Tibial nerve (tissue), 4 donors: Measurements from ENCODE around the gene IZUMO2. TPM values are rescaled to one million over a fixed set of nuclear protein-coding genes. Genes with fewer than 3 reads are reported as not detected.

Experiments used
- DNase-seq, 2 donors: peaks; one replicate each; pipeline ENCODE4 v3.0.0-alpha.2; 2019; ENCODE audit warnings: low spot score in 2 of 2
- H3K27ac ChIP-seq, 4 donors: fragments of 200-600 bp; sonication (generic) in 3 of 4; one replicate each; pipeline ENCODE4 v1.5.1; 2017 to 2019; ENCODE audit warnings: mild to moderate bottlenecking in 1 of 4
- H3K27me3 ChIP-seq, 2 donors: fragments of 200-600 bp; sonication (generic) in 1 of 2; one replicate each; pipeline versions ENCODE4 v1.5.1 to v1.6.0; 2017 to 2019
- H3K36me3 ChIP-seq, 3 donors: fragments of 200-600 bp; sonication (generic); one replicate each; pipeline ENCODE4 v1.5.1; 2018 to 2019
- H3K4me1 ChIP-seq, 4 donors: fragments of 200-600 bp; sonication (generic) in 3 of 4; one replicate each; pipeline ENCODE4 v1.5.1; 2017 to 2019
- H3K4me3 ChIP-seq, 4 donors: fragments of 200-600 bp; sonication (generic) in 3 of 4; one replicate each; pipeline ENCODE4 v1.5.1; 2017 to 2019; ENCODE audit warnings: mild to moderate bottlenecking in 1 of 4, moderate library complexity in 1 of 4
- H3K9me3 ChIP-seq, 4 donors: fragments of 200-600 bp; sonication (generic) in 3 of 4; one replicate each; pipeline ENCODE4 v1.5.1; 2017 to 2019
- EP300 ChIP-seq, 2 donors: sonication (generic); formaldehyde crosslinking; IDR thresholded peaks; one replicate each; pipeline ENCODE4 v1.6.1; 2017; ENCODE audit warnings: antibody characterized with exemption in 2 of 2, mild to moderate bottlenecking in 1 of 2
- POLR2A ChIP-seq, 2 donors: fragments of 450-650 bp; IDR thresholded peaks; one replicate each; pipeline ENCODE4 v1.6.1; 2017; ENCODE audit warnings: antibody characterized with exemption in 2 of 2, mild to moderate bottlenecking in 2 of 2, moderate library complexity in 2 of 2
- WGBS, 2 donors: methylation state at CpG; one replicate each; pipeline ENCODE4 v1.1.5; 2018; 5-methylcytosine and 5-hydroxymethylcytosine counted together
- total RNA-seq, 4 donors: library from RNA; depleted of rRNA; stranded (reverse); fragments of >200 nt; gene quantifications; one replicate each; pipeline ENCODE4 v1.1.0, GENCODE V29; 2016
- TF ChIP-seq, protein P1 (sequence below), 5 experiments: fragments of 200-600 bp in 3 of 5; fragments of 450-650 bp in 2 of 5; sonication (generic) in 3 of 5; IDR thresholded peaks; one replicate each; pipeline ENCODE4 v1.5.1; 2016 to 2019; ENCODE audit warnings: antibody characterized with exemption in 5 of 5, mild to moderate bottlenecking in 3 of 5, moderate library complexity in 2 of 5

The IZUMO2 gene
- total RNA-seq, 4 donors from 2014 or later = not detected

DNA sequence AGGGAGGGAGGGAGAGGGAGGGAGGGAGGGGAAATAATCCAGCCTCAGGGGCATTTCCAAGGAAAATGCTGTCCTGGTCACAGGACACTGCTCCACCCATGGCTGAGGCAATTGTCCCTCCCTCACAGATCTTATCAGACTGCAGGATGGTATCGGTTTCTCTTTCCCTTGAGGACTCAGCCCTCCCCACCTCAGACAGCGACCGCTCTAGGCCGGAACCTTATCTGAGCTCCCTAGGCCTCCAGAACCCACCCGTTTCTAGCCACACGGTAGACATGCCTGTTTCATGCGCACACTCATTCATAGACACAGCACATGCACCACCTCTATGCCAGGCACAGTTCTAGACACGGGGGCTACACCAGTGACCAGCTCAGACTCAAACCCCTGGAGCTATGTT is 10.0 kb upstream of the IZUMO2 start:
- no peak overlapping the region for H3K4me3 ChIP-seq
- no peaks in the 10 kb centered on the region for H3K4me1 ChIP-seq
- 60 to 73% methylated on average over 8 of the region's 8 CpGs for WGBS, 2 donors
- H3K9me3 ChIP-seq = no peaks in the 10 kb centered on the region
- no peak for DNase-seq
- no peaks in the 10 kb centered on the region for H3K36me3 ChIP-seq
- H3K27me3 ChIP-seq = no peaks in the 10 kb centered on the region
- TF ChIP-seq, protein P1, sequence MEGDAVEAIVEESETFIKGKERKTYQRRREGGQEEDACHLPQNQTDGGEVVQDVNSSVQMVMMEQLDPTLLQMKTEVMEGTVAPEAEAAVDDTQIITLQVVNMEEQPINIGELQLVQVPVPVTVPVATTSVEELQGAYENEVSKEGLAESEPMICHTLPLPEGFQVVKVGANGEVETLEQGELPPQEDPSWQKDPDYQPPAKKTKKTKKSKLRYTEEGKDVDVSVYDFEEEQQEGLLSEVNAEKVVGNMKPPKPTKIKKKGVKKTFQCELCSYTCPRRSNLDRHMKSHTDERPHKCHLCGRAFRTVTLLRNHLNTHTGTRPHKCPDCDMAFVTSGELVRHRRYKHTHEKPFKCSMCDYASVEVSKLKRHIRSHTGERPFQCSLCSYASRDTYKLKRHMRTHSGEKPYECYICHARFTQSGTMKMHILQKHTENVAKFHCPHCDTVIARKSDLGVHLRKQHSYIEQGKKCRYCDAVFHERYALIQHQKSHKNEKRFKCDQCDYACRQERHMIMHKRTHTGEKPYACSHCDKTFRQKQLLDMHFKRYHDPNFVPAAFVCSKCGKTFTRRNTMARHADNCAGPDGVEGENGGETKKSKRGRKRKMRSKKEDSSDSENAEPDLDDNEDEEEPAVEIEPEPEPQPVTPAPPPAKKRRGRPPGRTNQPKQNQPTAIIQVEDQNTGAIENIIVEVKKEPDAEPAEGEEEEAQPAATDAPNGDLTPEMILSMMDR (IDR thresholded peaks at IDR 0.05) = no peak
- TF ChIP-seq EP300 (IDR thresholded peaks at IDR 0.05) = no peak
- H3K27ac ChIP-seq = no peak overlapping the region

DNA sequence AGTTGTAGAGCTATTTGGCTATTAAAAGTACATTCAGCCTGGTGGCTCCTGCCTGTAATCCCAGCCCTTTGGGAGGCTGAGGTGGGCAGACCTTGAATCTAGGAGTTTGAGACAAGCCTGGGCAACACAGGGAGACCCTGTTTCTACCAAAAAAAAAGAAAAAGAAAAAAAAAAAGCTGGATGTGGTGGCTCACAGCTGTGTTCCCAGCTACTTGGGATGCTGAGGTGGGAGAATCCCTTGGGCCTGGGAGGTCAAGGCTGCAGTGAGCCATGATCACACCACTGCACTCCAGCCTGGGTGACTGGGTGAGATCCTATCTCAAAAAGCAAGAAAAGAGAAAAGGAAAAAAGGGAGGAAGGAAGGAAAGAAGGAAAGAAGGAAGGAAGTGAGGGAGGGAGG is 9.6 kb upstream of the IZUMO2 start:
- Histone ChIP-seq H3K27ac (no peak overlapping the region), H3K27me3 (no peaks in the 10 kb centered on the region), H3K9me3 (no peaks in the 10 kb centered on the region), H3K36me3 (no peaks in the 10 kb centered on the region), H3K4me1 (no peaks in the 10 kb centered on the region), H3K4me3 (no peak overlapping the region)
- TF ChIP-seq, protein P1 (IDR thresholded peaks at IDR 0.05) = no peak
- no peak for TF ChIP-seq EP300 (IDR thresholded peaks at IDR 0.05)
- TF ChIP-seq POLR2A (IDR thresholded peaks at IDR 0.05) = no peak
- DNase-seq = no peak

DNA sequence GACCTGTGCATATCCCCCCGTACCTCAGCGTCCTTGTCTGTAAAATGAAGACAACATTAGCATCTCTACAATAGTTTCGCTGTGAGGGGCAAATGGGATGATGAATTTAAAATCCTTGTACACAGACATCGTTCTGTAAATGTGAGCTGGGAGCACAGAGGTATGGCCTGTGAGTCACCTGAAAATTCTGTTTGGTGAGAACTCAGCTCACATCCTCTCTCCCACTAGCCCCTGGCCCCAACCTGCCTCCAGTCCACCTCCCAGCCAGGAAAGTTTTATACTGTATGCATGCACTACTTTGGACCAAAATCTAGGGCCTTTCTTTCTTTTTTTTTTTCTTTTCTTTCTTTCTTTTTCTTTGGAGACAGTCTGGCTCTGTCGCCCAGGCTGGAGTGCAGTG is 8.7 kb upstream of the IZUMO2 start:
- no peaks in the 10 kb centered on the region for H3K27me3 ChIP-seq
- no peaks in the 10 kb centered on the region for H3K36me3 ChIP-seq
- DNase-seq = no peak
- 72 to 78% methylated on average over 5 of the region's 5 CpGs for WGBS, 2 donors
- no peak overlapping the region for H3K4me3 ChIP-seq
- H3K9me3 ChIP-seq = no peaks in the 10 kb centered on the region
- no peak overlapping the region for H3K27ac ChIP-seq
- H3K4me1 ChIP-seq = no peaks in the 10 kb centered on the region
- TF ChIP-seq EP300 (IDR thresholded peaks at IDR 0.05) = no peak
- no peak for TF ChIP-seq POLR2A (IDR thresholded peaks at IDR 0.05)
- TF ChIP-seq, protein P1 (IDR thresholded peaks at IDR 0.05) = no peak

DNA sequence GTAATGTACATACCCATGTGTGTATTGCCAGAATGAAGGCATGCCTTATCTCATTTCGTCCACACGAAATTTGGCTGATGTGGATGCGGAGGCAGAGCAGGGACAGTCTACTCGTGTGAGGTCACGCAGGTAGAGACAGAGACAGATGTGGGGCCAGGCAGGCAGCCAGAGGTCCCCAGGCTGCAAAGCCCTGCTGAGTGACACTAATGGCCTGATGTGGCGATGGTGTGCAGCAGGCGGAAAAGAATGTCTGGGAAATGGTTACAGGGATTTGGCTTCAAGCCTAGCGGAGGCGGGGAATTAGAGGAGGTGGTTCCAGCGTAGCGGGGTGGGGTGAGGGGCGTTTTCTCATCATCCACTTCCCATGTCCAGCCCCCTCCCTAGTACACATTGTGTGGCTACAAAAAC is 4.2 kb upstream of the IZUMO2 start:
- peaks cover 0 to 14% of the 10 kb centered on the region in 2 donors for H3K27me3 ChIP-seq
- no peaks in the 10 kb centered on the region for H3K9me3 ChIP-seq
- WGBS, 2 donors = 28 to 29% methylated on average over 12 of the region's 12 CpGs
- TF ChIP-seq, protein P1 (IDR thresholded peaks at IDR 0.05) = no peak
- TF ChIP-seq EP300 (IDR thresholded peaks at IDR 0.05) (no peak), POLR2A (IDR thresholded peaks at IDR 0.05) (no peak)
- DNase-seq = no peak
- no peak overlapping the region for H3K4me3 ChIP-seq
- no peak overlapping the region for H3K27ac ChIP-seq
- no peaks in the 10 kb centered on the region for H3K4me1 ChIP-seq
- H3K36me3 ChIP-seq = no peaks in the 10 kb centered on the region

DNA sequence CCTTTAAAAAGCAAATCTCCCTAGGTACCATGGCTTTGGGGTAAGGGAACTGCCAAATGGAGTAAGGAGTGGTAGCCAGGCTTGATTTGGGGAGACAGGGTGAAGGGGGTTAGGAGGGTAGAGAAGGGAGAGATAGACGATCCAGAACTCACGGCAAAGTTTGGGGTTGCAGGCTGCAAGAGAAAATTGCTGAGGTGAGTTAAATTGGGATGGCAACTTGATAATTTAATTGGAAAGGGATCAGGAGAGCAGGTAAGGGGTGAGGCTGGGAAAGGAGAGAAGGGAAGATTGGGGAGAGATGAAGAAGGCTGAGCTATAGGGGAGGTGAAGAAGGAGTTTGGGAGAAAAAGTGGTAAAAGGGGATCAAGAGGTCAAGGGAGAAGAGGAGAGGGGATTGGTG is 4.0 kb downstream of the IZUMO2 start:
- peaks cover 0 to 7% of the 10 kb centered on the region in 2 donors for H3K27me3 ChIP-seq
- TF ChIP-seq POLR2A (IDR thresholded peaks at IDR 0.05) = no peak
- TF ChIP-seq, protein P1 (IDR thresholded peaks at IDR 0.05) = no peak
- WGBS, 2 donors = 90 to 91% methylated on average over 2 of the region's 2 CpGs

More for the DNA sequence above, 4.0 kb downstream of the IZUMO2 start:
- peaks cover 0 to 21% (median 5%) of the 10 kb centered on the region in 4 donors for H3K9me3 ChIP-seq
- no peak for DNase-seq
- H3K36me3 ChIP-seq = no peaks in the 10 kb centered on the region
- H3K4me1 ChIP-seq = no peaks in the 10 kb centered on the region
- no peak overlapping the region for H3K27ac ChIP-seq
- H3K4me3 ChIP-seq = no peak overlapping the region
